Measurements from ENCODE around the gene OTOF. TPM values are rescaled to one million over a fixed set of nuclear protein-coding genes. Genes with fewer than 3 reads are reported as not detected.

OTOF gene
- total RNA-seq, 1 experiment from 2014 or later: 0.10 TPM

GRCh38 chr2:26457695-26458364, 20.1 kb downstream of the OTOF start:
- Histone ChIP-seq H3K27me3 (ENCODE audit: insufficient read depth, low read length) (no peaks in the 10 kb centered on the region), H3K9ac (ENCODE audit: low read length) (no peak overlapping the region), H3K36me3 (ENCODE audit: control insufficient read depth in 1 of 2, insufficient read depth in 2 of 2, low read length in 2 of 2) (no peaks in the 10 kb centered on the region), H3K79me2 (ENCODE audit: insufficient read depth, low read length) (no peaks in the 10 kb centered on the region), H3K4me1 (ENCODE audit: control insufficient read depth in 1 of 2, insufficient read depth in 2 of 2, low read length in 2 of 2) (peaks cover 3 to 30% of the 10 kb centered on the region in 2 experiments; a peak in 3 of 4 replicates), H3K9me3 (ENCODE audit: control insufficient read depth in 1 of 2, insufficient read depth in 1 of 2, low read depth in 1 of 2, low read length in 2 of 2) (no peaks in the 10 kb centered on the region), H2AFZ (ENCODE audit: low read depth, low read length, poor library complexity, severe bottlenecking) (no peak overlapping the region), H3K27ac (ENCODE audit: low read depth, low read length) (no peak overlapping the region), H3K4me3 (replicated peaks in 1 of 2; ENCODE audit: low read depth in 1 of 2, low read length in 2 of 2) (no peak overlapping the region), H4K20me1 (ENCODE audit: insufficient read depth) (no peaks in the 10 kb centered on the region), H3K9me2 (ENCODE audit: insufficient read depth) (no peaks in the 10 kb centered on the region), H3K4me2 (ENCODE audit: low read length) (no peak overlapping the region)
- ChIA-PET RAD21 (ENCODE audit: low non-redundant PET in 1 of 2, low total read pairs in 2 of 2, uncharacterized antibody in 2 of 2, unreplicated experiment in 2 of 2) (no interaction called here), CTCF (no interaction called here), POLR2A (no interaction called here)
- ATAC-seq (no peak), DNase-seq (ENCODE audit: low read depth, low spot score) (no peak)
- intact Hi-C loops (cut with micrococcal nuclease): no loop called here
- BruUV-seq (replicated peaks): no TSS peak
- no peak for TF ChIP-seq REST (IDR thresholded peaks at IDR 0.05; ENCODE audit: low read depth)
- no peak for TF ChIP-seq SRF (IDR thresholded peaks at IDR 0.05; ENCODE audit: low read depth)
- TF ChIP-seq RAD21 (IDR thresholded peaks at IDR 0.05; ENCODE audit: low read depth): no peak
- TF ChIP-seq TCF7L2 (IDR thresholded peaks at IDR 0.05; ENCODE audit: borderline replicate concordance, extremely low read depth, insufficient read depth, insufficient read length): no peak
- TF ChIP-seq POLR2A (IDR thresholded peaks at IDR 0.05; ENCODE audit: borderline replicate concordance, extremely low read depth, insufficient read depth, insufficient read length): no peak
- no peak for TF ChIP-seq SP1 (IDR thresholded peaks at IDR 0.05; ENCODE audit: low read depth)
- no peak for TF ChIP-seq EGR1 (IDR thresholded peaks at IDR 0.05; ENCODE audit: low read depth)
- TF ChIP-seq CBX3 (IDR thresholded peaks at IDR 0.05; ENCODE audit: low read depth): no peak
- TF ChIP-seq ZNF274 (IDR thresholded peaks at IDR 0.05; ENCODE audit: low read depth, low read length): no peak
- TF ChIP-seq ZBTB33 (IDR thresholded peaks at IDR 0.05; ENCODE audit: extremely low read depth, insufficient replicate concordance, low read length): no peak
- TF ChIP-seq CEBPB (IDR thresholded peaks at IDR 0.05; ENCODE audit: low read depth): no peak
- no peak for TF ChIP-seq ZFX (IDR thresholded peaks at IDR 0.05)
- no peak for TF ChIP-seq MAX (IDR thresholded peaks at IDR 0.05)

Data from HCT116 (cell line).